Esophagus squamous epithelium (tissue), 4 donors: ENCODE data around the gene ZNF24.

Source experiments
- POLR2A ChIP-seq, 4 donors: fragments of 450-650 bp; IDR thresholded peaks; one replicate each; pipeline ENCODE4 v1.6.1; 2017; ENCODE audit warnings: antibody characterized with exemption in 4 of 4, mild to moderate bottlenecking in 4 of 4, moderate library complexity in 3 of 4
- TF ChIP-seq, protein P1 (sequence below), 6 experiments: fragments of 450-650 bp in 4 of 6; fragments of 200-600 bp in 2 of 6; sonication (generic) in 2 of 6; IDR thresholded peaks; one replicate each; pipeline ENCODE4 v1.5.1; 2016 to 2019; ENCODE audit warnings: antibody characterized with exemption in 6 of 6, mild to moderate bottlenecking in 4 of 6, moderate library complexity in 4 of 6

GRCh38 chr18:35387152-35387571, 42.9 kb upstream of the ZNF24 start:
- no peak for TF ChIP-seq POLR2A (IDR thresholded peaks at IDR 0.05)
- TF ChIP-seq, protein P1, sequence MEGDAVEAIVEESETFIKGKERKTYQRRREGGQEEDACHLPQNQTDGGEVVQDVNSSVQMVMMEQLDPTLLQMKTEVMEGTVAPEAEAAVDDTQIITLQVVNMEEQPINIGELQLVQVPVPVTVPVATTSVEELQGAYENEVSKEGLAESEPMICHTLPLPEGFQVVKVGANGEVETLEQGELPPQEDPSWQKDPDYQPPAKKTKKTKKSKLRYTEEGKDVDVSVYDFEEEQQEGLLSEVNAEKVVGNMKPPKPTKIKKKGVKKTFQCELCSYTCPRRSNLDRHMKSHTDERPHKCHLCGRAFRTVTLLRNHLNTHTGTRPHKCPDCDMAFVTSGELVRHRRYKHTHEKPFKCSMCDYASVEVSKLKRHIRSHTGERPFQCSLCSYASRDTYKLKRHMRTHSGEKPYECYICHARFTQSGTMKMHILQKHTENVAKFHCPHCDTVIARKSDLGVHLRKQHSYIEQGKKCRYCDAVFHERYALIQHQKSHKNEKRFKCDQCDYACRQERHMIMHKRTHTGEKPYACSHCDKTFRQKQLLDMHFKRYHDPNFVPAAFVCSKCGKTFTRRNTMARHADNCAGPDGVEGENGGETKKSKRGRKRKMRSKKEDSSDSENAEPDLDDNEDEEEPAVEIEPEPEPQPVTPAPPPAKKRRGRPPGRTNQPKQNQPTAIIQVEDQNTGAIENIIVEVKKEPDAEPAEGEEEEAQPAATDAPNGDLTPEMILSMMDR (IDR thresholded peaks at IDR 0.05), result peak in 2 of 6 experiments; percentile 5 to 32
